Breast epithelium (tissue), 4 donors: ENCODE data around the gene UBN2. TPM values are rescaled to one million over a fixed set of nuclear protein-coding genes. Genes with fewer than 3 reads are reported as not detected.

Experiments
- DNase-seq, 2 donors: peaks; one replicate each; pipeline ENCODE4 v3.0.0-alpha.2; 2019; ENCODE audit warnings: low spot score in 2 of 2
- H3K27ac ChIP-seq, 2 donors: fragments of 200-600 bp; sonication (generic) in 1 of 2; one replicate each; pipeline ENCODE4 v1.5.1; 2016 to 2019; ENCODE audit warnings: mild to moderate bottlenecking in 1 of 2
- H3K27me3 ChIP-seq, 2 donors: fragments of 200-600 bp; sonication (generic) in 1 of 2; one replicate each; pipeline versions ENCODE4 v1.5.1 to v1.6.0; 2017 to 2019; ENCODE audit warnings: control low read depth in 1 of 2, mild to moderate bottlenecking in 1 of 2
- H3K36me3 ChIP-seq: fragments of 200-600 bp; one replicate; pipeline ENCODE4 v1.5.1; 2019
- H3K4me1 ChIP-seq, 2 donors: fragments of 200-600 bp; sonication (generic); one replicate each; pipeline ENCODE4 v1.5.1; 2016 to 2019; ENCODE audit warnings: control low read depth in 1 of 2
- H3K4me3 ChIP-seq, 3 donors: fragments of 200-600 bp; sonication (generic); 1 replicate in 2 of 3; 2 replicates in 1 of 3; pipeline ENCODE4 v1.5.1; 2016 to 2019; ENCODE audit warnings: mild to moderate bottlenecking in 3 of 3, moderate library complexity in 2 of 3
- H3K9me3 ChIP-seq, 2 donors: fragments of 200-600 bp; sonication (generic) in 1 of 2; one replicate each; pipeline ENCODE4 v1.5.1; 2016 to 2019; ENCODE audit warnings: control low read depth in 1 of 2
- CTCF ChIP-seq, 3 donors: fragments of 450-650 bp; IDR thresholded peaks; one replicate each; pipeline ENCODE4 v1.5.1; 2016 to 2017; ENCODE audit warnings: antibody characterized with exemption in 3 of 3, mild to moderate bottlenecking in 3 of 3, moderate library complexity in 3 of 3
- POLR2A ChIP-seq: fragments of 450-650 bp; IDR thresholded peaks from one replicate; pipeline ENCODE4 v1.6.1; 2016; ENCODE audit warnings: antibody characterized with exemption, mild to moderate bottlenecking, moderate library complexity
- POLR2AphosphoS5 ChIP-seq, 3 donors: sonication (generic); formaldehyde crosslinking; IDR thresholded peaks; one replicate each; pipeline ENCODE4 v1.6.1; 2017; ENCODE audit warnings: antibody characterized with exemption in 3 of 3
- intact Hi-C: fragments of 100-400 bp; cut with DNase I; formaldehyde crosslinking; loops from one replicate; pipeline ENCODE4 v1.15.1; 2023; ENCODE audit warnings: low total_unique reads
- total RNA-seq, 3 donors: library from RNA; depleted of rRNA; stranded (reverse); fragments of >200 nt; gene quantifications; one replicate each; pipeline ENCODE4 v1.1.0, GENCODE V29; 2016

Gene UBN2
- total RNA-seq, 3 donors from 2014 or later: 12.8 to 26.8 (median 20.0) TPM

- no peak for TF ChIP-seq POLR2A
- no peak for TF ChIP-seq POLR2AphosphoS5 (IDR thresholded peaks at IDR 0.05)
- TF ChIP-seq CTCF (IDR thresholded peaks at IDR 0.05): no peak
- no peak overlapping the region for H3K27ac ChIP-seq
- DNase-seq: no peak
- no peaks in the 10 kb centered on the region for H3K4me1 ChIP-seq
- H3K4me3 ChIP-seq: no peak overlapping the region
- H3K9me3 ChIP-seq: no peaks in the 10 kb centered on the region
- no peaks in the 10 kb centered on the region for H3K27me3 ChIP-seq
- intact Hi-C loops: no loop called here
- H3K36me3 ChIP-seq: no peaks in the 10 kb centered on the region
Measured at GRCh38 chr7:139294951-139295575, 64.0 kb downstream of the UBN2 start.

GRCh38 chr7:139297795-139298194 is 66.8 kb downstream of the UBN2 start:
- DNase-seq: no peak
- intact Hi-C loops: no loop called here
- TF ChIP-seq CTCF (IDR thresholded peaks at IDR 0.05) (no peak), POLR2AphosphoS5 (IDR thresholded peaks at IDR 0.05) (no peak), POLR2A (no peak)
- H3K9me3 ChIP-seq: no peaks in the 10 kb centered on the region
- no peaks in the 10 kb centered on the region for H3K27me3 ChIP-seq
- H3K4me1 ChIP-seq: no peaks in the 10 kb centered on the region
- H3K36me3 ChIP-seq: no peaks in the 10 kb centered on the region
- H3K27ac ChIP-seq: no peak overlapping the region
- H3K4me3 ChIP-seq: no peak overlapping the region

GRCh38 chr7:139299296-139299695 is 68.3 kb downstream of the UBN2 start:
- no peaks in the 10 kb centered on the region for H3K36me3 ChIP-seq
- no peaks in the 10 kb centered on the region for H3K27me3 ChIP-seq
- H3K27ac ChIP-seq: no peak overlapping the region
- TF ChIP-seq POLR2AphosphoS5 (IDR thresholded peaks at IDR 0.05) (no peak), POLR2A (no peak), CTCF (IDR thresholded peaks at IDR 0.05) (no peak)
- no peaks in the 10 kb centered on the region for H3K9me3 ChIP-seq
- no peak overlapping the region for H3K4me3 ChIP-seq
- no peak for DNase-seq
- H3K4me1 ChIP-seq: no peaks in the 10 kb centered on the region
- intact Hi-C loops: no loop called here

GRCh38 chr7:139300390-139300789 is 69.4 kb downstream of the UBN2 start:
- H3K9me3 ChIP-seq: no peaks in the 10 kb centered on the region
- H3K27ac ChIP-seq: no peak overlapping the region
- no peaks in the 10 kb centered on the region for H3K27me3 ChIP-seq
- intact Hi-C loops: no loop called here
- no peak overlapping the region for H3K4me3 ChIP-seq
- no peak for DNase-seq
- no peaks in the 10 kb centered on the region for H3K4me1 ChIP-seq
- TF ChIP-seq CTCF (IDR thresholded peaks at IDR 0.05) (no peak), POLR2AphosphoS5 (IDR thresholded peaks at IDR 0.05) (no peak), POLR2A (no peak)
- no peaks in the 10 kb centered on the region for H3K36me3 ChIP-seq

GRCh38 chr7:139304517-139304916 is 73.5 kb downstream of the UBN2 start:
- Histone ChIP-seq H3K4me1 (no peaks in the 10 kb centered on the region), H3K9me3 (no peaks in the 10 kb centered on the region), H3K27ac (no peak overlapping the region), H3K4me3 (no peak overlapping the region), H3K27me3 (no peaks in the 10 kb centered on the region), H3K36me3 (no peaks in the 10 kb centered on the region)
- DNase-seq: no peak
- no peak for TF ChIP-seq POLR2A
- intact Hi-C loops: no loop called here
